Astrocyte of the cerebellum (primary cell): Measurements from ENCODE around the gene DIPK1A.

Experiments used
- DNase-seq: peaks from one replicate; pipeline ENCODE4 v3.0.0-alpha.2; 2011; ENCODE audit warnings: low read depth
- H3K4me3 ChIP-seq: 2 replicates; pipeline ENCODE4 v1.5.1; 2011; ENCODE audit warnings: mild to moderate bottlenecking, low read depth, low read length, moderate library complexity
- CTCF ChIP-seq: IDR thresholded peaks from 2 replicates; pipeline ENCODE4 v1.5.1; 2012; ENCODE audit warnings: low read length, low read depth, moderate library complexity, mild to moderate bottlenecking; ENCODE audit errors: missing control alignments
- in situ Hi-C: cut with HindIII; loops from 2 replicates; pipeline ENCODE4 v1.10.0; 2017; ENCODE audit warnings: low sequenced_read_pairs

DIPK1A gene

GRCh38 chr1:92934395-92935378 is 26.6 kb downstream of the DIPK1A start:
- no peak for TF ChIP-seq CTCF
- in situ Hi-C loops: no loop called here
- no peak overlapping the region for H3K4me3 ChIP-seq
- DNase-seq: peak; percentile 98

- TF ChIP-seq CTCF: no peak
- H3K4me3 ChIP-seq: no peak overlapping the region
- DNase-seq: no peak
- in situ Hi-C loops: no loop called here
Measured at GRCh38 chr1:92933459-92933858, 27.8 kb downstream of the DIPK1A start.

GRCh38 chr1:92931691-92932090 is 29.6 kb downstream of the DIPK1A start:
- in situ Hi-C loops: no loop called here
- no peak for TF ChIP-seq CTCF

GRCh38 chr1:92929461-92929860 is 31.8 kb downstream of the DIPK1A start:
- H3K4me3 ChIP-seq: no peak overlapping the region
- TF ChIP-seq CTCF: no peak
- in situ Hi-C loops: no loop called here
- no peak for DNase-seq

More at GRCh38 chr1:92931691-92932090, 29.6 kb downstream of the DIPK1A start:
- no peak overlapping the region for H3K4me3 ChIP-seq
- DNase-seq: no peak

- no peak for TF ChIP-seq CTCF
- DNase-seq: no peak
- in situ Hi-C loops: no loop called here
- no peak overlapping the region for H3K4me3 ChIP-seq
Measured at GRCh38 chr1:92927870-92928269, 33.4 kb downstream of the DIPK1A start.

GRCh38 chr1:92926873-92927272 is 34.4 kb downstream of the DIPK1A start:
- no peak for DNase-seq
- TF ChIP-seq CTCF: no peak
- H3K4me3 ChIP-seq: no peak overlapping the region
- in situ Hi-C loops: no loop called here
